Measurements from ENCODE around the gene GYG2.
"Not testable (repeated sequence)": the region's sequence is repeated elsewhere in the genome, so short reads cannot be mapped to it uniquely, and the experiment has no call there.

Gene GYG2

DNA sequence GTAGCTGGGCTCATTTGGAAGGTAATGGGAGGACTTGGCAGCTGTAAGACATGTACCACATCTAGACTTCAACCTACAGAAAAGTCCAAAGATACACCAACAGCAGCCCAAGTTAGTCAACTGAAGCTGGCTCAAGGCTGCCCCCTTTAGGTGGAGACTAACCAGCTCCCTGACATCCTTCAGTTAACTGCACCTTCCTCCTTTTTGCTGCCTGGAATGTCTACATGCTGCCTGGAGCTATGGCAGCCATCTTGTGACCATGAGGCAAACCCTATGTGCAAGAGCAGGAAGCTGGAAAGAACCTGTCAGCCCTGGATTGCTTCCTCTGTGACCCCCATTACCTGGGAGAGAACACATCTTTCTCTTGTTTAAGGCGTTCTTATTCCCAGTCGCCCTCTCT is 74.6 kb downstream of the GYG2 start:
- DNase-seq (ENCODE audit: low read depth in 2 of 2), result no peak

DNA sequence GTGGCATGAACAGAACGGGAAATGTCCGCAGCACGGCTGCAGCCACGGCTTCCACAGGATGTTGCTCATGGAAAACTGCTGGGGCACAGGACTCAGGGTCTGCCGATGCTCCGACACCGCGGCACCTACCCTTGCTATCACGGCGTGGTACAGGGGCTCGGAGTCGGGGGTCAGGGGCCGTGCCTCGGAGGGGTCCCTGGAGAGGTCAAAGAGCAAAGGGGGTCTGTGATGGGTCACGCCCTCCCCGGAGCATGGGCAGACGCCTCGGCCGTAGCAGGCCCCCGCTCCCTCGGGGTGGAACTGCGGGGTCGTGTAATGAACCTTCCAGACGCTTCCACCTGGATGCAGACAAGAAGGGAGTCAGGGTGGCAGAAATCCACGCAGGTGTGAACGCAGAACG is 78.6 kb downstream of the GYG2 start:
- no peak for DNase-seq (ENCODE audit: low read depth in 2 of 2)

DNA sequence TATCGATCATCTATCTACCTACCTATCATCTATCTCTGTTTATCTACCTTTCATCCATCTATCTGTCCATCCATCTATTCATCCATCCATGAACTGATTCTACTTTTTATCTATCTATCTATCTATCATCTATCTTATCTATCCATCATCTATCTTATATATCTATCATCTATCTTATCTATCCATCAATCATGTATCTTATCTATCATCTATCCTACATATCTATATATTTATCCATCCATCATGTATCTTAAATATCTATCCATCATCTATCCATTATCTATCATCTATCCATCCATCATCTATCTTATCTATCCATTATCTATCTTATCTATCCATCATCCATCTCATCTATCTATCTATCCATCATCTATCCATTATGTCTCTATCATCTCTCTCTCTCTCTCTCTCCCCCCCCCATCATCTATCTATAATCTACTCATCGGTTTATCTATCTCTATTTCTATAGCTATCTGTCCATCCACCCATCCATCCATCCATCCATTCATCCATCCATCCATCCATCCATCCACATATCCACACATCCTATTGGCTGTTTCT is 79.5 kb downstream of the GYG2 start:
- DNase-seq (ENCODE audit: low read depth in 2 of 2), result no peak

DNA sequence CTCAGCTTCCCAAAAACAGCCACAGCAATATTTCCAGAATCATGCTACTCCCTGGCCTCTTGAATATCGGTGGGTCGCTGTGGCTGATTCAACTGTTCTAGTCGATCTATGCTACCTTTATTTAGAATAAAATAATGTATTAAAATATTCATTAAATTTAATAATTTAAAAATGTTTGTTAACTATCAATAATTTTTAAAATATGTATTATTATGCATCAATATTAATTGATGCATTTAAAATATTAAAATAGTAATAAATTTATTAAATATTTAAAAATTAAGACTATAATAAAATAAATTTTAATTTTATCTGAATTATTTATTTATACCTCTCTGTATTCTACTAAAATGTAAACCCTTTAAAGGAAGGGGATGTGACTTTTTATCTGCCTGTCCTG is 81.4 kb downstream of the GYG2 start:
- DNase-seq (ENCODE audit: low read depth in 2 of 2), result no peak

DNA sequence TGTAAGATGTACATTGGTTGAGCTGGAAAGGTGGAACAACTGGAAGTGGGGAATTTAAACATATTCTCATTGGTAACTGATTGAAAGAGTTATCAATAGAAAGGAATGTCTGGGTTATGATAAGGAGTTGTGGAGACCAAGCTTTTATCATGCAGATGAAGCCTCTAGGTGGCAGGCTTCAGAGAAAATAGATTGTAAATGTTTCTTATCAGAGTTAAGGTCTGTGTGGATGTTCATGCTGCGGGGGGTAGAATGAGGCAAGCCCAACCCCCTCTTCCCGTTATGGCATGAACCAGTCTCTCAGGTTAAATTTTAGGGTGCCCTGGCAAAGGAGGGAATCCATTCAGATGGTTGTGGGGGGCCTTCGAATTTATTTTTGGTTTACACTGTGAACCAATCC is 84.4 kb downstream of the GYG2 start:
- no peak for DNase-seq (ENCODE audit: low read depth in 2 of 2)

DNA sequence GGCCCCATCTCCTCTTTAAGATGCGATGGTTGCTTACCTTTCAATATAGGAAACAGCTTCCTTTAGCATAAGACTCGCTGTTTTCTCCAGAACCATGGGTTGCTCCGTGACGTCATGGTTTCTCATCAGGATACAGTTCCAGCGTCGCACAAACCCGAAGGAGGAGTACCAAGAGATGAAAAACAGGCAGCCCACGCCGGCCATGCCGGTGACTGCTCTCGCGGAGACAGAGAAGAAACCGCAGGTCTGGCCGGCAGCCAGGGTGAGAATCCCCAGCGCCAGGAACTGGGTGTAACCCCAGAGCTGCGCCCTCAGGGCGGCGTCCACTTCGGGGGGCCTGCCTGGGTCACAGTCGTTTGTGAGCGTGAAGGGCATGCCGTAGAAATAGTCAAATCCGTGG is 89.0 kb downstream of the GYG2 start:
- DNase-seq (ENCODE audit: low read depth in 2 of 2), result no peak

DNA sequence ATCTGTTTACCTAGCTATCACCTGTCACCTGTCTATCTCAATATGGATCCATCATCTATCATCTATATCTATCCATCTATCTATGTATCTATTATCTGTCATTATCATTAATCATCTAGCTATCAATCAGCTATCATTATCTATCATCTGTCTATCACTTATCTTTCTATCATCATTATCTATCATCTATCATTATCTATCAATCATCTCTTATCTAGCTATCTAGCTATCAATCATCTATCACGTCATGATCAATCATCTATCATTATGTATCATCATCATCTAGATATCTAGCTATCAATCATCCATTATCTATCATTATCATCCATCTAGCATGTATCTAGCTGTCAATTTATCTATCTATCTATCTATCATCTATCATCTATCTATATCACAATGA is 92.5 kb downstream of the GYG2 start:
- no peak for DNase-seq (ENCODE audit: low read depth in 2 of 2)

DNA sequence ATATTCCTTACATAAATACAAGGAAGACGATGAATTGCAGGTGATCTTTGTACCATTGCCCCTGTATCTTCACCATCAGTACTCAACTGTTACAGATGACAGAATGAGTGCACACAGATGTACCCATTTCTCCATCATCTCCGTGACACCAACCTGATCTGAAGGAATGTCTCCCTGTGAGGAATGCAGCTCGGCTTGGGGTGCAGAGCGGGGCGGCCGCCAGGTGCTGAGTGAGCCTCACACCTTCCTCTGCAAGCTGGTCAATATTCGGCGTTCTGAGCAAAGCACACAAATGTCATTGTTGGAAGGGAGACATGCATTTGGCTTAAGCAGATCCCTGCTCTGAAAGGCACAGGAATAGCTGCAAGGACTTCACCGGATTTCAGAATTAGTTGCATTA is 93.0 kb downstream of the GYG2 start:
- no peak for DNase-seq (ENCODE audit: low read depth in 2 of 2)

DNA sequence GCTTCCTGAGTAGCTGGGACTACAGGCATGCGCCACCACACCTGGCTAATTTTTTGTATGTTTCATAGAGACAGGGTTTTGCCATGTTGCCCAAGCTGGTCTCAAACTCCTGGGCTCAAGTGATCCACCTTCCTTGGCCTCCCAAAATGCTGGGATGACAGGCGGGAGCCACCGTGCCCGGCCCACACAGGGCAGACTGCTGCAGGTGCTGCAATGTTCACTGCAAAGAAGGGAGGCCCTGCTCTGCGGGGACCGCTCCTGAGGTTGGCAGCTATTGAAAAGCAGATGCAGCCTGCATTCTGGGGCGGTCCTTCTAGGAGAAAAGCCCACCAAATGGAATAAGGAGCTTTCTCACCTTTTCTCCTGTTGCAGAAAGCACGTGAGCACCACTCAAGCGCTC is 95.4 kb downstream of the GYG2 start:
- DNase-seq (ENCODE audit: low read depth in 2 of 2), result no peak

DNA sequence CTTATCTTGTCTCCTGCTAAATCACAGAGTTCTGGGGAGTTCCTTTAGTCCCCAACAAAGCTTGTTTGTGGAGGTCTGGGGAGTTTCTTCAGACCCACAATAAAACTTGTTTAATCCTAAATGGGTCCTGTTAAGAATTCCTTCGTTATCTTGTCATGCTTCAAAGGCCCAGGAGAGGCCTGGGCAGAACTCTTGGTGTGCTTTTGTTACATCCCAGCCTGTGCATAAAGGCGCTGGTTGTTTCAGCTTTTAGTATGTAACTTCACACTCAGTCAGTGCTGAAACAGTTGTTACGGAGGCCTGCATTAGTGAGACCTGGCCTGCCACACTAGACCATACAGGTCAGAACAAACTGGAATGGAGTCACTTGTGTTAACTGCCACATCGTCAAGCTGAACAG is 97.5 kb downstream of the GYG2 start:
- DNase-seq (ENCODE audit: low read depth in 2 of 2), result not testable (repeated sequence)

DNA sequence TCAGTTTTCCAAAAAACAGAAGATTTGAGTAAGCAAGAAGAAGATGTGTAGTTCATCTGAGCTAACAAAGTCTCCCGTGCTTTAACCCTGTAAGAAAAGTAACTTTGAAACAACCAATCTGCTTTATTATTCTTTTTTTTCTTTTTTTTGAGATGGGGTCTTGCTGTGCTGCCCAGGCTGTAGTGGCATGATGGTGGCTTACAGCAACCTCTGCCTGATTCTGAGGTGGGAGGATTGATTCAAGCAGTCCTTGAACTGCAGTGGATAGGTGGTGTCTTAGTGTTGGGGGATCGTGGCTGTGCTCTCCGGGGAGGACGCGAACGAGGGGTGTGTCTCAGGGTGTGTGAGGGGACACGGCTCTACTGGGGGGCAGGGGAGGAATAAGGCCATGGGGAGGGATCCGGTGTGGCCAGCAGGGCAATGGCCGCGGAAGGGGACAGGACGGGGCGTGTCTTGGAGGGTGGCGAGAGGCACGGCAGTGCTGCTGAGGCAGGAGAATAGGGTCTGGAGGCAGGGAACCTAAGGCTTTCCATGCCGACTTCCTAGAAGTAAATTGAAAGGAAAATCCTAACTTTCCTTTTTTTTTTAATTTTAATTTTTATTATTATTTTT is 98.0 kb downstream of the GYG2 start:
- DNase-seq (ENCODE audit: low read depth in 2 of 2), result no peak

DNA sequence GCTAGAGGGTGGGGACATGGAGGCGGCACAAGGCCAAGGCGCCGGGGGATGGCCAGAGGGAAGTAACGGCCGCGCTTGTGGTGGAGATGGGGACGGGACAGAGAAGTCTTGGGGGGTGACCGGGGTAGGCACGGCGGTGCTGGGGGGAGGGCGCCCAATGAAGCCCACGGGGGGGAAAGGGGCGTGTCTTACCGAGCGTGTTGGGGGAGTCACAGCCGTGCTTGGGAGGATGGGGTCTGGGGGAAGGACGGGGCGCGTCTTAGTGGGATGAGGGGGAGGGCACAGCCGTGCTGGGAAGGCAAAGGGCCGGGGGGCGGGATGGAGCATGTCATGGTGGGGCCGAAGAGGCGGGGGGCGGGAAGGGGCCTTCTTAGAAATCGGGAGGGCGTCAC is 99.5 kb downstream of the GYG2 start:
- no peak for DNase-seq (ENCODE audit: low read depth in 2 of 2)

DNA sequence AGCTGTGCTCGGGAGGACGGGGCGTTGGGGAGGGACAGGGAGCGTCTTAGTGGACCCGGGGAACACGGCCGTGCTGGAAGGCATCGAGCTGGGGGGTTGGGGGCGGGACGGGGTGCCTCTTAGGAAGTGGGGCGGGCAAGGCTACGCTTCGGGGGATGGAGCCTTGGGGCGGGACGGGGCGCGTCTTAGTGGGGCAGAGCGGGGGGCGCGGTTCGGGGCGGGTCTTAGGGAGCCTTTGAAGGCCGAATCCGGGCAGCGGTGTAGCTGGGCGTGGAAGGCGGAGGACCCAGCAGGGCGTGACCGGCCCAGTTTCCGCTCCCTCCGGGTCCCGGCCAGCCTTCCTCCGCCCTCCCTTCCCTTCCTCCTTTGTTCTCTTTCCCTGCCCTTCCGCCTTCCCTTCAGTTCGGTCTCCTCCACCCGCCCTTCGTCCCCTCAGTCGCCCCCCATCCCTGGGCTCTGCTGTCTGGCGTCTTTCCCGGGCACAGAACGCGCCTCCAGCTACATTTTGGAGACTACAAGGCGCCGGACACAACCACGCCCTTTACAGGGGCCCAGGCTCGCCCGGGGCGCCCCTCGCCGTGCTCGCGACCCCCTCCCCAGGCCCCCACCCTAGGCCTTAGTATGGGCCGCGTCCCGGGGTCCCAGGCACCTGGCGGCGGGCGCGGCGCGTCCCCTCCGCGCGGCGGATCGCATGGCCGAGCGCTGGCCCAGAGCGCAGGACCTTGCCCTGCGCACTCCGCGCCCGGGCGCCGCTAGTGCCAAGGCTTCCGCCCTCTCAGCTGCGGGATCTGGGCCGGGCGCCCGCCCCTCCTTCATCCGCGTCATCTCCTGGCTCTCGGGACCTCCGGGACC is 100.1 kb downstream of the GYG2 start, which contains the start of gene ARSD:
Gene ARSD (minus strand): TSS at position 757 of the 852 bp plus-strand sequence. CDS start 64 bp downstream, at position 693.
- peak; percentile 3 to 29 for DNase-seq (ENCODE audit: low read depth in 2 of 2)

DNA sequence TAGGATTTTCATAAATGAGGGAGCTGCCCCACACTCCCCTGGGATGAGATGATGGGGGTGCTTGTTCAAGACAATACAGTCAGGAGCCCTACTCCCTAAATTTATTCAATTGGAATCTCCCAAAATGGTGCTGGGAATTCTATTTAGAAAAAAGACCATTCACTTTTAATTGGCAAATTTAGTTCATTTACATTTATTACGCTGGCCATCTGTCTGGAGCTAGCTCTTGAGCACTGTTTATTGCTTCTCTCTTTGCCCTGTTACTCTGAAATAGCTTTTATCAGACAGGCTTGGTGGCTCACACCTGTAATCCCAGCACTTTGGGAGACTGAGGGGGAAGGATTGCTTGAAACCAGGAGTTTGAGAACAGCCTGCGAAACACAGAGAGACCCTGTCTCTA is 102.4 kb downstream of the GYG2 start:
- no peak for DNase-seq (ENCODE audit: low read depth in 2 of 2)

DNA sequence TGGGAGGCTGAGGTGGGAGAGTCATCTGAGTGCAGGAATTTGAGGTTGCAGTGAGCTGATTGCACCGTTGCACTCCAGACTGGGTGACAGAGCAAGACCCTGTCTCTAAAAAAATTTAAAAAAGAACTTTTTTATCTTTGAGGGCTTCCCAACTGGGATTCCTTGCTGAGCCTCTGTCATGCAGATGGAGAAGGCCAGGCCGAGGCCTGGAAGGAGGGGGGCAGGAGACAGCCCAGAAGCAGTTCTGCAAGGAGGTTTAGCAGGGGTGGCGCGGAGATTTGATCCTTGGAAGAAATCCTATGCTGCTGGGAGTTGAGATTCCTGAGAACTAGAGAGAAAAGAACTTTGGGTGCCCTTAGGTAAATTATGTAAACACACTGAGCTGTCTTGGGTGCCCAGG is 102.9 kb downstream of the GYG2 start:
- DNase-seq (ENCODE audit: low read depth in 2 of 2), result no peak
